GM18868 (cell line): ENCODE measurements around the gene ULK2.
"Not testable (repeated sequence)": the region's sequence is repeated elsewhere in the genome, so short reads cannot be mapped to it uniquely, and the experiment has no call there.

Experiments used
- ATAC-seq: cut with Tn5 transposase; IDR thresholded peaks from one replicate; pipeline ENCODE4 v1.9.1; 2021; ENCODE audit warnings: mild to moderate bottlenecking, moderate library complexity; ENCODE audit not compliant: unreplicated experiment

The ULK2 gene

GRCh38 chr17:19868079-19868395 is 301 bp upstream of the ULK2 start:
- ATAC-seq = no peak

GRCh38 chr17:19867079-19867328 is 732 bp downstream of the ULK2 start:
- ATAC-seq = peak; percentile 59

GRCh38 chr17:19865021-19865420 is 2.7 kb downstream of the ULK2 start:
- ATAC-seq = no peak

GRCh38 chr17:19860647-19861177 is 7.0 kb downstream of the ULK2 start:
- ATAC-seq = not testable (repeated sequence)

- no peak for ATAC-seq
These were observed 10.1 kb downstream of the ULK2 start for GRCh38 chr17:19857640-19858039.

- no peak for ATAC-seq
These were observed 33.8 kb downstream of the ULK2 start for GRCh38 chr17:19833914-19834313.

- ATAC-seq = no peak
These were observed 37.7 kb downstream of the ULK2 start for GRCh38 chr17:19830061-19830460.

GRCh38 chr17:19812407-19812806 is 55.3 kb downstream of the ULK2 start:
- ATAC-seq = no peak

GRCh38 chr17:19805006-19805405 is 62.7 kb downstream of the ULK2 start:
- no peak for ATAC-seq

GRCh38 chr17:19800571-19800970 is 67.2 kb downstream of the ULK2 start:
- no peak for ATAC-seq

GRCh38 chr17:19799796-19800195 is 67.9 kb downstream of the ULK2 start:
- ATAC-seq = no peak

- ATAC-seq = no peak
These were observed 71.3 kb downstream of the ULK2 start for GRCh38 chr17:19796457-19796856.

GRCh38 chr17:19791918-19792550 is 75.7 kb downstream of the ULK2 start:
- no peak for ATAC-seq

GRCh38 chr17:19787733-19788357 is 79.9 kb downstream of the ULK2 start:
- no peak for ATAC-seq

GRCh38 chr17:19785854-19786253 is 81.9 kb downstream of the ULK2 start:
- ATAC-seq = no peak

GRCh38 chr17:19781488-19782458 is 86.0 kb downstream of the ULK2 start:
- no peak for ATAC-seq

- ATAC-seq = no peak
These were observed 86.9 kb downstream of the ULK2 start for GRCh38 chr17:19780846-19781245.

- no peak for ATAC-seq
These were observed 94.2 kb downstream of the ULK2 start for GRCh38 chr17:19773534-19773933.

- no peak for ATAC-seq
These were observed 95.6 kb downstream of the ULK2 start for GRCh38 chr17:19771971-19772630.

GRCh38 chr17:19770985-19771735 is 96.6 kb downstream of the ULK2 start:
- ATAC-seq = no peak
